DMS53 treated with DMSO at 0.1 percent for 48 hours (cell line): Measurements from ENCODE around the gene RALY.

ENCODE experiments used
- DNase-seq: peaks from one replicate; lab custom pipeline; 2025; ENCODE audit not compliant: unreplicated experiment; lab: John Stamatoyannopoulos, UW

Gene RALY

DNA sequence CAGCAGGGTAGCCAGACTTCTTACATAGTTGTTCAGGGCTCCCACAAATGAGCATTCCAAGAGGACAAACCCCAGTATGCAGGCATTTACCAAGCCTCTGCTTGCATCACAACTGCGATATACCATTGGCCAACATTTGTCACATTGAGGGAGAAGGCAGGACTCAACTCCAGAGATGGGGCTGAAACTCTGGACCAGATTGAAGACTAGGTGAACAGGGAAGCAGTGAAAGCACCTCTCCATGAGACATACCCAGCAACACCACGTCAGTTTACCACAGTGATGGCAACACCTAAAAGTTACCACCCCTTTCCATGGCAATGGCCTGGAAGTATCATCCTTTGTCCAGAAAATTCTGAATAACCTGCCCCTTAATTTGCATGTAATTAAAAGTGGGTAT, 7.9 kb upstream of the RALY start:
- DNase-seq, result no peak

DNA sequence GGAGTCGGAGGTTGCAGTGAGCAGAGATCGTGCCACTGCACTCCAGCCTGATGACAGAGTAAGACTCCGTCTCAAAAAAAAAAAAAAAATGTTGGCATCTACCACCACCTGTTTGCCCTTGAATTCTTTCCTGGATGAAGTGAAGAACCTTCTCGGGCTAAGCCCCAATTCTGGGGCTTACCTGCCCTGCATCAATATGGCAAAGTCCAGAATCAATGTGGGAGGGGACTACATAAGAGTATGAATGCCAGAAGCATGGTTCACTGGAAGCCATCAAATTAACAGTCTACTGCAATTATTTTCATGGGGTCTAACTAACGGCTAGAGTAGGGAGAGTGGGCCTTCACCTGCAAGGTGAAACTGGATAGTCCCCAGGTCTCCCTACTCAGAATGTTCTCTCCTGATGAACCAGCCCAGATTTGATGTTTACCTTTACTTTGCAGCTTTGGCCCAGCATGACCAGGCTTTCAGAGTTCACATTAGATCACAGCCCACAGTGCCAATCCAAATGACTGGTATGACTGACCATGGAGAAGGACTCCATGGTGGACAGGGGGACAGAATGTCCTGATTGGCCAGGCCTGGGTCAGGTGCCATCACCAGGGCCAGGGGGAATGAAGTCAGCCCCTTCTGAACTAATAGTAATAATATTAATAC, 7.0 kb upstream of the RALY start:
- DNase-seq, result no peak

DNA sequence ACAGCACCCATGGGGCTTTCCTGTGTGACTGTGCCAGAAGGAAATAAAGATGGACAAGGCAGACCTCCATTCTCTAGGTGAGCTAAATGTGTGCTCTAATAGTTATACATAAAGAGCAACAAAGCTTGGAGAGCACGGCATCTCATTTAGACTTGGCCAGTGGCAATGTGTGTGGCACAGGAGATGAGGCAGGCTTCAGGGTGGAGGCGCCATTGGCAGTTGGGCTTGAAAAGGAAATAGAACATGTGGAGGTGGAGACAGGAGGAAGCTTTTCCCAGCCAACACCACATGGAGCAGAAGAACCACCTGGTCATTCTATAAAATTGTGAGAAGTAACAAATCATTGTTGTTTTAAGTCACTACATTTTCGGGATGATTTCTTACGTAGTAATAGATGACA, 3.6 kb upstream of the RALY start:
- no peak for DNase-seq

DNA sequence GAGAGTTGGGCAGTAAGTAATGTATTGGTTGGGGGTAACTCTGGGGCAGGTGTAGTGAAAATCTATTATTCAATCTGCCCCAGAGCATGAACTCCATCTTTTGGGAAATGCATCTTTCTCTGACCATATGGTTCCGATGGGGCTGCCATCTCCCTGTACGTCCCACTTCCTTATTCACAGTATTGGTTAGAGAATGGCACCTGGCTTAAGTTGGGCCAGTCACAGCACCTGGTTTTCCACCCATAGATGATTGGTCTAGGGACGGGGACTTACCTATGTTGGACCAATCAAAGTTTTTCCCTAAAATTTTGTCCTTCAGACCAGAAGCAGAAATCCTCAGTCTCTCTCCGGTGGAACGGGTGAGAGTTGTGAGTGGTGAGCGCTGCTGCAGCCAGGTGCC, 2.2 kb upstream of the RALY start:
- DNase-seq, result no peak

DNA sequence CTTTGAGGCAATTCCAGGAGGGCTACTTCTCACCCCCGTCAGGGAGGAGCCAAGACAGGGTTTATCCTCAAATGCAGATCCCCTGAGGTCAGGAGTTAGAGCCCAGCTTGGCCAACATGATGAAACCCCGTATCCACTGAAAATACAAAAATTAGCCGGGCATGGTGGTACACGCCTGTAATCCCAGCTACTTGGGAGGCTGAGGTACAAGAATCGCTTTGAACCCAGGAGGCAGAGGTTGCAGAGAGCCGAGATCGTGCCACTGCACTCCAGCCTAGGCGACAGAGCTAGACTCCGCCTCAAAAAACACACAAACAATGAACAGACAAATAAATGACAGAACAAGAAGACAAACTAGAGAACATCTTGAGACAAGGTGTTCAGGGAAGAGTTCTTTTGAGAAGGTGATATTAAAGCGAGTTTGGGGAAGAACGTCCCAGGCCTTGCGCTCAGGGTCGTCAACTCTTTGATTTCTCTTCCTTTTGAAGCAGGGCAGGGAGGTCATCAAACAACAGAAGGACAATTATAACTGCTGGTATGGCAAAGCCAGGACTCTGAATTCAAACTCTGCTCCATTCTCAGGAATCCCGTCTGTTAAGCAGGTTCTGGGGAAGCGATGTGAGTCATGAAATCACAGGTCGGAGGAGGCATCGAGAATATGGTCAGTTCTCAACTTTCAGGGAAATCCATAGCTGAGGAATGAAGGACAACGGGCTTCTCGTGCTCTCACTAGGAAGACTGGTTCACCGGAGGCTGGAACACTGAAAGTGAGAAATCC, 1.4 kb upstream of the RALY start:
- peak; percentile 67 for DNase-seq

DNA sequence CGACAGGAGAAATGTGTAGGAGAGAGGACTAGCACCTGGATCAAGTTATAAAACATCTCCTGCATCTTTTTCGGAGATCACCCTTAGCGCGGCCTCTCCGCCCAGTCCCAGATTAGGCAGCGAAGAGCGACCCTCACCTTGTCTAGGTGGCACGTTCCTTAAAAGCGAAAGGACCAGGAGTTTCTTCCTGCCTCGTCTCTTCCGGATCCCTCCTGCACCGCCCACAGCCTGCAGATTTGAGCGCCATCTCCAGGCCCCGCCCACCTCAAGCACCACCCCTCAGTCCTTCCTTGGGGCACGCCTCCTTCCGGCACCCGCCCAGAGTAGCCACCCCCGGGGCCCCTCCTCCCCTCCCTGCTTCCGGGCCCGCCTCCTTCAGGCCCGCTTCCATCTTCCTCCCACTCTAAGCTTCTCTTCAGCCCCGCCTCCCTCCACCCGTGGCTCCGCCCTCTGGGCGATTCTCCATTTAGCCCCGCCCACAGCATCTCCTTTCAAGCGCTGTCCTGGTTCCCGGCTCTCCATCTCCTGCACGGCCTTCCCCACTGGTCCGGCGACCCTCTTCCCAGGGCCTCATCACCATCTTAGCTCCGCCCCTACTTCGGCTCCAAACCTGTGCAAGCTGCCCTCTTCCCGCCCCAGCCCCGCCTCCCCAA, 662 bp upstream of the RALY start:
- peak; percentile 98 for DNase-seq

DNA sequence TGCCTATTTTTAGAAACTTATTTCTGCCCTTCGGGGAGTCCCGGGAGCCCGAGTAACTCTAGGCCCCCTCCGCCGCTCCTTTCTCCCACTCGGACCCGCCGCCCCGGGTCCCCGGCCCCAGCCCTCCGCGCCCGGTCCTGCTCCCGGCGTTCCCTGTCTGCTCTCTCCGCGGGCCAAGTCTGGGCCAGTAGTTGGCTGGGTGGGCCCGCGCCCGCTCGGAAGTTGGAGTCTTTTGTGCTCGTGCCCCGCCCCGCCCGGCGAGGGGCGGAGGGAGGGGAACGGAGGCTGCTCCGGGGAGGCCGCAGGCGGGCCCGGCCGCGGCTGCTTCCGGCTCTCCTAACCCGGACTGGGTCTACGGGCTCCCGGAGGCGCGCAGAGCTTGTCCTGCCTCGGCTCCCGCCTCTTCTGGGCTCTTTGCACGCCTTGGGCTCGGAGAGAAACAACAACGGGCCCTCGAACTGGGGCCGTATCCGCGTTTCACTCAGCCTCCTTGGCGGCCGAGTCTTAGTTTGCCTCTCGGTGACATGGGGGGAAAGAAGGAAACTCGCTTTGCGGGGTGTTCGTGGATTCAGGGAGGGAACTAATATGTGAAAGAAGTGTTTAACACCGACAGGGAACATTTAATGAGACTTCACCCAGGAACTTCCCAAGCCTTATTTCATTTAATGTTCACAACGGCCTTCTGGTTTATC, 657 bp downstream of the RALY start:
- DNase-seq, result peak; percentile 55

DNA sequence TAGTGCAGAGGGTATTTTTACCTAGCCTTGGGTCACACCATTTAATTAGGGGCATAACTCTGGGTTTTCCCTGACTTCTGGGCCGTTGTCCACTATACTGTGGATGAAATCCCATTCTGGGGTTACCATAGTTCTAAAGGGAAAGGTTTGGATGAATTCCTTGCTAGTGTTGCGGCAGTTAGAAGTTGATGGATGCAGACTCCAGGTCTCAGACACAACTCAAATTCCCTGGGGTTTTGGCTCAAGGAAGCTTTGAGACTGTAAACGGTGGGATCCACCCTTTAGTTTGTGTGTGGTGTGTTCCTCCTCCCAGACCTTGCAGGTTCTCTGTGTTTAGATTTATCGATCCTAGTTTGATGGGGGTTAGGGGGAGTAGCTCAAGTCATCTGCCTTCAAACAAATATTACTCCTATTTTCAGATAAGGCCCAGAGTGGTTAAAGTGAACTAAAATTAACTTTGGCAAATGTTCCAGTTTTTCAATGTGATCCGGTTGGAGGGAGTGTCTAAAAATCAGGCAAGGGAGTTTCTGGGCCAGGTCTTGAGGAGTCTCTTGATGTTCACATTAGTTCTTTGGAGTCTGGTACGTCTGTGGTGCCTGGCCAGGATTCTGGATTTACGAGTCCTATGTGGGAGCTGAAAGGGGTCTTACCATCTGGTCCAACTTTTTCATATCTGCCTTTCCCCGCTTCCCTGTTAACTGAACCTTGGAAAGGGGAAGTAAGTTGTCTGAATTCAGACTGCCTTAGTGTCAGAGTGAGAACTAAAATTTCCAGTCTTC, 1.5 kb downstream of the RALY start:
- DNase-seq, result no peak

DNA sequence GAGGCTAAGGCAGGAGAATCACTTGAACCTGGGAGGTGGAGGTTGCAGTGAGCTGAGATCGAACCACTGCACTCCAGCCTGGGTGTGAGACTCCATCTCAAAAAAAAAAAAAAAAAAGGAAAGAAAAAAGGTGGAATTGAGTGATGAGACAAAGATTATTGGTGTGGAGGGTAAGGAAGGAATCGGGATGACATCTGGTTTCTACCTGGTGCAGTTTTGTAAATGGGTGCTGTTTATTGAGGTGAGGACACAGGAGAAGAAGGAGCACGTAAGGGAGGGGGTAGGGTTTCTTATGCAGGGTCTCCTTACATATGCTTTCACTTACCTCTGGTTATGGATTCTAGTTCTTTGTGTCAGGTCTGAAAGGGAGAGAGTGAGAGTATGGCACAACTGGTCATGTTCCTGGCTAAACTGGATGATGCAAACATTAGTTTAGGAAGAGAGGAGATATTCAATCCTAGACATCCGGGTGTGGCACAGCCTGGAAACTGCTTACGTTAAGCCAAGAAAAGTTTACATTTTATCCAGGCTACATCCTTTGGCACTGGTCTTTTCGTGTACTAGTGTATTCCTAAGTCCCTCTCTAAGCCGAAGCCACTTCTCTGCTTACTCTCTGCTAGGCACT, 5.4 kb downstream of the RALY start:
- no peak for DNase-seq

DNA sequence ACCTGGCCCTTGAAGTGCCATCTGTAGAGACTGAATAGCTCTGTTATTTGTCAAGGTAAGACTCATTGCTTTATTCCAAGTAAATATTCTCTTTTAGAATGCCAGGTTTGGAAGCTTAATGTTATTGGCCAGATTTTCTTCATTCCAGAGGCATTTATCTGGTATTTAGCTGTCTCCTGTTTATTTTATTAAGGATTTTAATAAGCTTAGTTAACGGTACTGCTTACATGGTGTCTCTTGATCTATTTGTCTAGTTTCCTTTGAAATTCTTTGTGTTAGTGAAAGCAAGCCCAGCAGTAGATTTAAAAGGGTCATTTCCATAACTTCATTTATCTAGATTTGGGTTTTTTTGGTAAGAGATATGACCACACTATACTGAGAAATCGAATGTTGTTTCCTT, 7.7 kb downstream of the RALY start:
- no peak for DNase-seq

DNA sequence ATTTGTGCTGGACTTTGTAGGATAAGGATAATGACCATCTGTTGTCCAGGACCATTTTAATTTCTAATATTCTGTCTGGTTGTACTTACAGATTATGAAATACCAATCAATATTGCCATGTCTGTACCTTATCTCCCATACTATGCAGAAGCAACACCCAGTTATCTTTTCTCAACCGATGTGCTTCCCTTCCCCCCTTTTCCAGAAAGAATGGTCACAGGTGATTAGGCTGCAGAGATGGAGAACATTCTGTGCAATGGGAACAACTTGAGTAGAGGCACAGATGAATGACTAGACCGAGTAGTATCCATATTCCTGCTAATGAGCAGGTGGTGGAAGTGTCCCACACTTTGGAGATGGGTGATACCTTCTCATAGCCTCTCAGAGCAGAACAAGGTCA, 10.5 kb downstream of the RALY start:
- no peak for DNase-seq

DNA sequence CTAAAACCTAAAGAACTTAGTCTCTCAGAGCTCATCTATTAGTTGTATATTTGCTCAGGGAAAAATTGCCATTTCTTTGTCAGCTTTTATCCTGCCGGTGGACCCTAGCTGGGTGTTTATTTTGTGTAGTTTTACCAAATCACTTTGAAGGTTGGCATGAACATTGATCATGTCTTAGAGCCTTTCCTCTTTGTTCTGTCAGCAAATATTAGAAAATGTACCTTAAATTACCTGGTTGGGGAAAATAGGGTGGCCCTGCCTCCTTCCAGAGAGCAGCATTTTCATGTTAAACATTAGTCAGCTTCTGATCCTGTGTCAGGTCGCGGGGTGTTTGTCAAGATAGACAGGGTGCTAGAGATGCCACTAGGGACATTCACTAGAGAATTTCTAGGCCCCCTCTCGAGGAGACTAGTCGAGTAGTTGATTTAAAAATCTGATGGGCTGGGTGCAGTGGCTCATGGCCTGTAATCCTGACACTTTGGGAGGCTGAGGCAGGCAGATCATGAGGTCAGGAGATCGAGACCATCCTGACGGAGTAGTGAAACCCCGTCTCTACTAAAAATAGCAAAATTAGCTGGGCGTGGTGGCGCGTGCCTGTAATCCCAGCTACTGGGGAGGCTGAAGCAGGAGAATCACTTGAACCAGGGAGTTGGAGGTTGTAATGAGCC, 11.2 kb downstream of the RALY start:
- DNase-seq, result no peak

DNA sequence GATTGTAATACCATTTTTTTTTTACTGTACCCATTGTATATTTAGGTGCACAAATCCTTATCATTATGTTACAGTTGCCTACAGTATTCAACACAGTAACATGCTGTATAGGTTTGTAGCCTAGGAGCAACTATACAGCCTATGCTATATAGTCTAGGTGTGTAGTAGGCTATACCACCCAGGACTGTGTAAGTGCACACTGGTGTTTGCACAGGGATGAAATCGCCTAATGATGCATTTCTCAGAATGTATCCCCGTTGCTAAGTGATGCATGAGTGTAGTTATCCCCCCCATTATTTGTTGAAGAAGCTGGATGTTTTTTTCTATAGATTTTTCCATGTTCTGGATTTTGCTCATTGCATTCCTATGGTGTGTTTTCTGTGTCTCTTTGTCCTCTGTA, 12.9 kb downstream of the RALY start:
- no peak for DNase-seq

DNA sequence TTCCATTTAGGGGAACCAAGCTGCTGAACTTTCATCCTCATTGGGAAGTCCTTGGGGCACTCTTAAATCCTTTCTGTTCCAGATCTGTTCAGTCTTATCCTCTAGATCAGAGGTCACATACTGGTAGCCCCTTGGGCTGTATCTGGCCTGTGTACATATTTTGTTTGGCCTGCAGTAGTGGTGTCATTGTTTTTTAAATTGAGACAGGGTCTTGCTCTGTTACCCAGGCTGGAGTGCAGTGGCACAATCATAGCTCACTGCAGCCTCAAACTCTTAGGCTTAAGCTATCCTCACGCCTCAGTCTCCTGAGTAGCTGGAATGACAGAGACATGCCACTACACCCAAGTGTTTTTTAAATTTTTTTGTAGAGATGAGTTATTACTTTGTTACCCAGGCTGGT, 14.8 kb downstream of the RALY start:
- no peak for DNase-seq

DNA sequence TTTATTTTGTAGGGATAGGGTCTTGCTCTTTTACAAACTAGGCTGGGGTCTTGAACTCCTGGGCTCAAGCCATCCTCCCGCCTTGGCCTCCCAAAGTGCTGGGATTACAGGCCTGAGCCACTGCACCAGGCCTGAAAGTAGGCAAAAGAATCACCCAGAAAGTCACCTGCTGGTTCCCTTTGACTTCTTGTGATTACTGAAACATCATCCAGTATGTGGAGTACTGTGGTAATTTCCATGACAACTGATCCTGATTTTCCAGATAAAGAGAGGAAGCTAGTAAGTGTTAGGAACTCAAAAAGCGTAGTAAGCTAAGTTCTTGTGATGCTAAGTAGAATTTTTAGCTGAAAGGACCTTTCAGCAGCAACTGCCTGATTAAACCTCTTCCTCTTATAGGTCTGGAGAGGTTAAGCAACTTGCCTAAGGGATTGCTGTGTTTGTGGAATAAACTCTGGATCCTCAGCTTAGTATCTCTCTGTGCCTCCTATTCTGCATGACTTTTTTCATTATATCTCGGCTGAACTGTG, 16.8 kb downstream of the RALY start:
- DNase-seq, result no peak

DNA sequence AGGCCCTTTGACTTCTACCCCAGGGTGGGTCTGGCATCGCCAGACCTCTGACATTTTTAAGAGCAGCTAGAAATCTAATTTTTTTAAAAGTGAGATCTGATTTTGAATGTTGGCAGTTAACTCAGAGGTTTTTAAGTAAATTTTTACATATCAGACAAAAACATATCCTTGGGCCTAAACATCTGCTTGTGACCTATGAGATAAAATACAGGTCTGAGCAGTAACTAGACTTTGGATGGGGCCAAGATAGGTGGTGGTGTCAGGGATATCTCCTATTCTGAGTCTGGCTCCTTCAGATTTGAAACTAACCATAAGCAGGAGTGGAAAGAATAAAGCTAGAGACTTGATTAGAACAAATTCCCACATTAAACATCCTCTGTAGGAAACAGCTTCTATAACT, 17.6 kb downstream of the RALY start:
- no peak for DNase-seq

DNA sequence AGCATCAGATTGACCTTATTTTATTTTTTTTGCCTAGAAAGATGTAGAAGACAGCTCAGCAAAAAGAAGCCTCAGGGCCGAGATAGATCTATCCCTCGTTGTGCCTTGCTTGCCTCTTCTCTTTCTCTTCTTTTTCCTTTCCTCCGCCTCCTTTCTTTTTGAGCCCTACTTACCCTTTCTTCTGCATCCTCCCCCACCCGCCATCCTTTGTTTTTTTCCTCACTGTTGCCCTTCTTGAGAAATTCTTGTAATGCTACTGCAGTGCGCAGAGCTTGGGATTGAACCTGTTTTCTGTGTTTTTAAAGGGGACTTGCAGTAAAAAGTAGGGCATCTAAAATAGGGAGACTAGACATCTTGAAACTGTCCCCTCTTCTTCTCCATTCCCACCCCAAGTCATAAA, 18.6 kb downstream of the RALY start:
- DNase-seq, result no peak

DNA sequence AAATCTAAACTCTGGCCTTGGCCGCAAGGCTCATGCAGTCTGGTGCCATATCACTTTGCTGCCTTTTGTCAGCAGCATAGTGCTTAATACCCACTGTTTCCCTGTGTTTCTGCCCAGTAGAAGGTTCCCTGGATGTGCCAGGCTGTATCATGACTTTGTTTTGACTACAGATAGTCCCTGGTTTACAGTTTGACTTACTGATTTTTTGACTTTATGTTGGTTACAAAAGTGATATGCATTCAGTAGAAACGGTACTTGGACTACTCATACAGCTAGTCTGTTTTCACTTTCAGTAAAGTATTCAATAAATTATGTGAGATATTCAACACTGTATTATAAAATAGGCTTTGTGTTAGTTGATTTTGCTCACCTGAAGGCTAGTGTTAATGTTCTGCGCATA, 19.0 kb downstream of the RALY start:
- no peak for DNase-seq

DNA sequence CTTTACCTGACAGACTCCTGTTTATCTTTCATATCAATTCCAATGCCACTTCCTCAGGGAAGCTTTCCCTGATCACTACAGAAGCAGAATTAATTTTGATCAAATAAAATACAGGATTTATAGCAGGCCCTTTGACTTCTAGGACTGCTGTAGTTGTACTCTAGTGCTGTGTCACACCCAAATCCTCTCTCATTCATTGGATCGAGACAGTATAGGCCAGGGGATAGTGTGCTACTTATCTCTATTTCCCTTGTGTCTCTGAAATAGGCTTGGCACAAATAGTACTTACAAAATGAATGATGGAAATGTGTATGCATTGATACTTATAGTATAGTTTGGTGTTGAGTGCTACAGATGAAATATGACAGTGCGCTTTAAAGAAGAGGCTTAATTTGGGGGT, 19.8 kb downstream of the RALY start:
- no peak for DNase-seq

DNA sequence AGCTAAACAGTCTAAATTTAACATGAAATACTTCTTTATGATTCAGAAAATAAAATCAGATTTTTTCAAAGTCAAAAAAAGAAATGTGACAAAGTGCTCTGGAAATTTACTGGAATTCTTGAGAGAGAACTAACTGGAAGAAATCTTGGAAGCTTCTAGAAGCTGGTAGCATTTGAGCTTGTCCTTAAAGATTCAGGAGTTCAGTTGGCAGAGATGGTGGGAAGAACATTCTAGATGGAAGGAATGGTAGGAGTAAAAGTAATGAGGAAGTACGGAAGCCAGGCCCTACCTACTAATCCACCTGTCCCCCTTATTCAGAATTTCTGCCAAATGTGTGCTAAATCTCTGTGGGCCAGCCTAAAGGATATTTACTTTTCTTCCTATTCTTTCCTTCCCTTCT, 21.2 kb downstream of the RALY start:
- no peak for DNase-seq
